Forelimb muscle (tissue), 1 donor: ENCODE results near the gene SNX3. TPM values are rescaled to one million over a fixed set of nuclear protein-coding genes. Genes with fewer than 3 reads are reported as not detected.
"Not testable (repeated sequence)": the region's sequence is repeated elsewhere in the genome, so short reads cannot be mapped to it uniquely, and the experiment has no call there.

Experiments
- DNase-seq: peaks from one replicate; pipeline ENCODE4 v3.0.0-alpha.2; 2013; ENCODE audit warnings: low read depth
- polyA plus RNA-seq: library from polyadenylated mRNA; unstranded; fragments of 120-200 nt; gene quantifications from one replicate; pipeline ENCODE4 v1.2.1, GENCODE V29; 2013; ENCODE audit not compliant: insufficient read length

Gene SNX3
- polyA plus RNA-seq, 1 donor = 204 TPM

GRCh38 chr6:108260126-108260808, 573 bp downstream of the SNX3 start:
- peak; percentile 46 for DNase-seq

GRCh38 chr6:108254433-108255410, 6.1 kb downstream of the SNX3 start:
- DNase-seq = no peak

- no peak for DNase-seq
Measured at GRCh38 chr6:108253241-108253640, 7.6 kb downstream of the SNX3 start.

GRCh38 chr6:108252055-108252454, 8.8 kb downstream of the SNX3 start:
- DNase-seq = no peak

- no peak for DNase-seq
Measured at GRCh38 chr6:108251252-108251651, 9.6 kb downstream of the SNX3 start.

GRCh38 chr6:108250240-108250866, 10.5 kb downstream of the SNX3 start:
- DNase-seq = no peak

GRCh38 chr6:108247965-108248536, 12.8 kb downstream of the SNX3 start:
- no peak for DNase-seq

GRCh38 chr6:108245095-108245494, 15.7 kb downstream of the SNX3 start:
- not testable (repeated sequence) for DNase-seq

- DNase-seq = no peak
Measured at GRCh38 chr6:108243836-108244235, 17.0 kb downstream of the SNX3 start.

- no peak for DNase-seq
Measured at GRCh38 chr6:108242721-108243120, 18.1 kb downstream of the SNX3 start.

- DNase-seq = no peak
Measured at GRCh38 chr6:108242259-108242658, 18.6 kb downstream of the SNX3 start.

- DNase-seq = no peak
Measured at GRCh38 chr6:108238322-108238721, 22.5 kb downstream of the SNX3 start.

- DNase-seq = no peak
Measured at GRCh38 chr6:108236791-108237190, 24.0 kb downstream of the SNX3 start.

GRCh38 chr6:108235127-108235526, 25.7 kb downstream of the SNX3 start:
- DNase-seq = no peak

- DNase-seq = no peak
Measured at GRCh38 chr6:108228416-108228815, 32.4 kb downstream of the SNX3 start.

- no peak for DNase-seq
Measured at GRCh38 chr6:108227290-108227689, 33.5 kb downstream of the SNX3 start.

- no peak for DNase-seq
Measured at GRCh38 chr6:108222504-108222903, 38.3 kb downstream of the SNX3 start.

- DNase-seq = no peak
Measured at GRCh38 chr6:108222064-108222463, 38.8 kb downstream of the SNX3 start.

- no peak for DNase-seq
Measured at GRCh38 chr6:108211671-108212070, 49.2 kb downstream of the SNX3 start.

GRCh38 chr6:108210556-108210955, 50.3 kb downstream of the SNX3 start:
- no peak for DNase-seq

- DNase-seq = no peak
Measured at GRCh38 chr6:108209738-108210137, 51.1 kb downstream of the SNX3 start.

GRCh38 chr6:108207013-108207412, 53.8 kb downstream of the SNX3 start:
- DNase-seq = no peak
